ENCODE measurements around the gene LRIT1. TPM values are rescaled to one million over a fixed set of nuclear protein-coding genes. Genes with fewer than 3 reads are reported as not detected.

Gene LRIT1
- total and polyA plus RNA-seq, 2 of the 8 experiments (the other 6 are each of a cell fraction or from before 2014, with no cell fraction given), result 0.03 TPM; not detected in 1

- no peak for TF ChIP-seq SP1 (IDR thresholded peaks at IDR 0.05; ENCODE audit: low read depth, low read length)
Observed at GRCh38 chr10:84254552-84255478, 13.5 kb upstream of the LRIT1 start (continued).
